ENCODE measurements around the gene SMTNL2.

Gene SMTNL2

DNA sequence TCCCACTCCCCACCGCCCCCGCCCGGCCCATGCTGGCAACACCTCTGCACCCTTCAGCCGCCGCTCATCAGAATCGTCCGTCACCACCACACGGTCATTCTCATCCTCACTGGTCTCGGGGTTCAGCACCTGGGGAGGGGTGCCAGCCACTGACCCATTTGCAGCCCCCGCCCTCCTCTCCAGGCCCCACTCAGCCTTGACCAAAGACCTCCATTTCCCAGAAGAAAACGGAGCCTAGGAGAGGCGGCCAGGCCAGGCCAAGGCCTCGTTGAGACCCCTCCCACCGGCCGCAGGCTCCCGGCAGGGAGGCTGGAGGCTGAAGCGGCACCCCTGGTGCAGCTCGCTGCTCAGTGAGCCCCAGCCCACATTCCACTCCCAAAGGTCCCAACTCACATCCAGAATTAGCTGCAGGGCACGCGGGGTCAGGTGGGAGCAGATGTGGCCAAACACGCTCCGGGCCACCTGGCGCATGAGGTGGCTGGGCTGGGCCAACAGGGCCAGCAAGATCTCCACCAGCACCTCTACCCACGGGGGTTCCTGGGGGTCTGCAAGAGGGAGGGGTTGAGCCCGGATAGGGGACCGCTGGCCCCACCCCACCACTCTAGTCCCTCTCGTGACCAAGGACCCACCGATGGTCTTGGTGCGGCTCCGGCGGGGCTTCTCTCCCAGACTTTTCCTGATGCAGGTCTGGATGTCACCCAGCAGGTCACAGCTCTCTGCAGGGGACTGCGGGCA is 38.9 kb upstream of the SMTNL2 start:
- H3K27ac ChIP-seq: no peak overlapping the region
- H3K4me1 ChIP-seq: no peaks in the 10 kb centered on the region
- peaks cover 88% of the 10 kb centered on the region for H4K20me1 ChIP-seq
- H3K4me2 ChIP-seq: no peak overlapping the region
- no peaks in the 10 kb centered on the region for H3K27me3 ChIP-seq
- no peak overlapping the region for H3K9ac ChIP-seq
- no peak for TF ChIP-seq Cebpa-rat (IDR thresholded peaks at IDR 0.05)
- no peaks in the 10 kb centered on the region for H3K9me3 ChIP-seq
- peaks cover 96% of the 10 kb centered on the region for H3K36me3 ChIP-seq
- no peak overlapping the region for H3K4me3 ChIP-seq

DNA sequence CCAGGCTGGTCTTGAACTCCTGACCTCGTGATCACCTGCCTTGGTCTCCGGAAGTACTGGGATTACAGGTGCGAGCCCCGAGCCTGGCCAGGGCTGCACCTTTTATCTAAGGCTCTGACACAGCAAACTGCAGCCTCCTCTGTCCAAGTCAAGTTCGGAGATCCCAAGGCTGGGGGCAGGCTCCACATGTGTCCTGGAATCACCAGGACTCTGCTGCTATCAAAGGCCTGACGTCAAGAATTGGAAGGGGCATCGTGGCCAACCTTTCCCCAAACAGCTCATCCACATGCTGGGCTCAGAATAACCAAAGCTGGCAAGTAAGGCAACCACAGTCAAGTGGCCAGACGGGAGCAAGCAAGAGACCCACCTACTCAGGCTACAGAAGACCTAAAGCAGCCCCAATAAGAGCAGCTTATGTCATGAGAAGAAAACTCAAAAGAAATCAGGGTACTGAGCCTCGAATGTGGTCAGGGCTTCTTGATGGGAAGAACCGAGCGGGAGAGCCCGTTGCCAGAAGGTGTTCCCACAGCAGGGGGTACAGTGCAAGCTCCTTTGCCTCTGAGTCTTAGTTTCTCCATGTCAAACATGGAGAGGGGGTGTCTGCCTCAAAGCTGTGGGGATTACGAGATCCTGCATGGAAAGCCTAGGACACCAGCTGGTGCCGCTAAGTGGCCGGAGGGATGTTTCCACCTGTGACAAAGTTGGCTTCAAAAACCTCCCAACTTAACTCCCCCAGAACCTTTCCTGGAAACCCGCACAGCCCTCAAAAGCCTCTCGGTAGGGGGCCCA is 37.0 kb upstream of the SMTNL2 start:
- no peak overlapping the region for H3K4me3 ChIP-seq
- H3K9me3 ChIP-seq: no peaks in the 10 kb centered on the region
- H3K27ac ChIP-seq: no peak overlapping the region
- H3K27me3 ChIP-seq: no peaks in the 10 kb centered on the region
- no peaks in the 10 kb centered on the region for H3K4me1 ChIP-seq
- H4K20me1 ChIP-seq: peaks cover 88% of the 10 kb centered on the region
- H3K4me2 ChIP-seq: no peak overlapping the region
- H3K36me3 ChIP-seq: peaks cover 96% of the 10 kb centered on the region
- H3K9ac ChIP-seq: no peak overlapping the region
- TF ChIP-seq Cebpa-rat (IDR thresholded peaks at IDR 0.05): no peak

DNA sequence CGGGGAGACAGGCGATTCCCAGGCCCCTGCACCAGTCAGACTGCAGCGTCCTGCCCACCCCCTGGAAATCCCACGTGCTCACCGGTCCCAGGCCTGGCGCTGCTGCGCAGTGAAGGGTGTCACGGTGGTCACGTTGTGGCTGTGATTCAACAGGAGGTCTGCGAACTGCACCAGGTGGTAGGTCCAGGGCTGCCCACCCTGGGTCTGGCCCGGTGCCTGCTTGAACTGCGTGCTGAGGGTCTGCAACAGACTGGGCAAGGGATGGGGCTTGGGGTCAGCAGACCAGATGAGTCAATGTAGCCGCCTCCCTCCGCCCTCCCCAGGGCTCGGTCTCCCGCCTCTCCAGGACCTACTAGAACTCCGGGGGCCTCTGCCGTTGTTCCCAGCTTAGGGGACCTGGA is 36.3 kb upstream of the SMTNL2 start:
- Histone ChIP-seq H3K4me3 (no peak overlapping the region), H4K20me1 (peaks cover 84% of the 10 kb centered on the region), H3K27ac (no peak overlapping the region), H3K9ac (no peak overlapping the region), H3K4me2 (no peak overlapping the region), H3K9me3 (no peaks in the 10 kb centered on the region), H3K36me3 (peaks cover 96% of the 10 kb centered on the region), H3K4me1 (no peaks in the 10 kb centered on the region), H3K27me3 (no peaks in the 10 kb centered on the region)
- no peak for TF ChIP-seq Cebpa-rat (IDR thresholded peaks at IDR 0.05)

DNA sequence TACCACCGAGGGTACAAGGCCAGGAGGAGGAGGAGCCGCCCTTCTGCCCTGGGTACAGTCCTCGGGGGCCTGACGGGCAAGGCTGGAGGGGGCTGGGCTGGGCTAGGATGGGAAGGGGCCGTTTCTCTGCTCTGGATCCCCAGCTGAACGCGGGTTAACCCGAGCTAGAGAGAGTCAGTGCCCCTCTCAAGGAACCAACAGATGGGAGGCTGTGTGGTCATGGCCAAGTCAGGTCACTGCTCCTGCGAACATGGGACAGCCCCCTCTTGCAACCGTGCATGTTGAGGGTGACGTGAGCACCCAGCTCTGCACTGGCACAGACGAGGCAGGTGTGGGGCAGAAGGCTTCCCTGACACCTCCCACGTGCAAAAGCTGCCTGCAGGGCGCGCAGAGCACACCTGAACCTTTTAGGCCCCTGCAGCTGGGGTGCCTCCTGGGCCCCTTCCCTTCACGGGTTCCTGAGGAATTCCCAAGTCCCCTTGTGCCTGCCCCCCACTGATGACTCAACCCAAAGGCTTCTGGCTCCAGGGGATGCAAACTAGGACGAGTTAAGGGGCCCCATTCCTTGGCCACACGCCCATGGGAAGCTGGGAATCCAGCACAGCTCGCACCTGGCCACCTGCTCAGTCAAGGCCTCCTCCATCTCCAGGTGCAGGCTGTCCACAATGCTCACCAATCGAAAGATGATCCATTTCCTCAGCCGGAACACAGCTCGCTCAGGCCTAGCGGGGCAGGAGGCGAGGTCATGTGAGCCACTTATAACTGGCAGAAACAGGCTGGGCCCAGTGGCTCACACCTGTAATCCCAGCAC is 35.4 kb upstream of the SMTNL2 start:
- Histone ChIP-seq H3K9me3 (no peaks in the 10 kb centered on the region), H4K20me1 (peaks cover 84% of the 10 kb centered on the region), H3K27ac (no peak overlapping the region), H3K27me3 (no peaks in the 10 kb centered on the region), H3K36me3 (peaks cover 96% of the 10 kb centered on the region), H3K9ac (no peak overlapping the region), H3K4me2 (no peak overlapping the region), H3K4me1 (peaks cover 7% of the 10 kb centered on the region), H3K4me3 (no peak overlapping the region)
- no peak for TF ChIP-seq Cebpa-rat (IDR thresholded peaks at IDR 0.05)

DNA sequence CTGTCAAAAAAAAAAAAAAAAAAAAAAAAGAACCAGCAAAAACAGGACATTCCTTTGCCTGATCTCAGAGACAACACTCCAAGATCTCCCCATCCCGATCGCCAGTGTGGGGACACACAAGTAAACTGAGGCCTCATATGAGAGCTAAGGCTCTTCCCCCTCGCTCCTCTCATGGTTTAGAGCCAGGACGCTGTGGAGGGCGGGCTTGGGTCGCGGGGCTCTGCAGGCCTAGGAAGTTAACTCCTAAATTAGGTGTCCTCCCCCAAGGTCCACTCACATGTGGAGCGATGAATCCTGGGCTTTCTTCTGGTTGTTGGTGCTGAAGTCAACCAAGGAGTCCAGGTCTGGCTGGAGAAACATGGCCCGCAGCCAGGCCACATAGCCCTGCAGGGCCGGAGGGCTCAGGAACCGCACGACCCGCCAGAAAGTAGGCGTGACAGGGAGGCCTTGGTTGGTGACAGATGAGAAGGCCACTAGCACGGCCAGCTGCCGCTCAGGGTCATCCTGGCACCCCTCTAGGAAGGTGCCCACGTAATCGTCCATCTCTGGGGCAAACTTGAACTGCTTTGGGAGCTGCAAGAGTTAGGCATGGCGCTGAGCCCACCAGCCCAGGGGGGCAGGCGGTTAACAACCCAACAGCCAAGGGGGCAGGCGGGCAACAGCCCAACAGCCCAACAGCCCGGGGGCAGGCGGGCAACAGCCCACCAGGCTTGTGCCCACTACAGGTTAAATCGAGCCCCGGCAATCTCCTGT is 34.4 kb upstream of the SMTNL2 start:
- Histone ChIP-seq H3K27me3 (no peaks in the 10 kb centered on the region), H3K4me1 (peaks cover 14% of the 10 kb centered on the region), H3K4me3 (no peak overlapping the region), H4K20me1 (peaks cover 88% of the 10 kb centered on the region), H3K9me3 (no peaks in the 10 kb centered on the region), H3K9ac (no peak overlapping the region), H3K36me3 (peaks cover 92% of the 10 kb centered on the region), H3K27ac (no peak overlapping the region), H3K4me2 (no peak overlapping the region)
- TF ChIP-seq Cebpa-rat (IDR thresholded peaks at IDR 0.05): no peak

DNA sequence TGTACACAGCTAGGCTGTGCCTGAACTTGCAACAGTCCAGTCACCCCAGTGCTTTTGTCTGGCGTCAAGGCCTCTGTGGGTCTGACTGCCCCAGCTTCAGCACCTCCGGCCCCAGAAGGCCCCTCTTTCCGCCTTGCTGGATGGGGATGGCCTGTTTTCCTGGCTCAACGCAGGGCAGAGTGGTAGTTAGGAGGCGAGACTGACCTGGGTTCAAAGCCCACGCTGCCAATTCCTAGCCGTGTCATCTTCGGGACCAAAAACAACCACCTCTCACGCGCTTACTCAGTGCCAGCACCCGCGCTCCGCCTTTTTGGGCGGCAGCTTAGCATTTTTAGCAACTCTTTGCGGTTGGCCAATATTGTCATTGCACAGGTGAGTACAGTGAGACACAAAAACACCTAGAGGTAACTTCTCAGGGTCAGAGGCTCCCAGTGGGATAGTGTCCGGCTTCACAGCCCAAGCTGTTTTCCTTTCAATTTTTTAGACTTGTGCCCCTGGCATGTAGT is 33.7 kb upstream of the SMTNL2 start:
- peaks cover 86% of the 10 kb centered on the region for H3K36me3 ChIP-seq
- peaks cover 85% of the 10 kb centered on the region for H4K20me1 ChIP-seq
- no peaks in the 10 kb centered on the region for H3K9me3 ChIP-seq
- no peak overlapping the region for H3K4me2 ChIP-seq
- no peaks in the 10 kb centered on the region for H3K27me3 ChIP-seq
- no peak for TF ChIP-seq Cebpa-rat (IDR thresholded peaks at IDR 0.05)
- H3K27ac ChIP-seq: no peak overlapping the region
- H3K4me3 ChIP-seq: no peak overlapping the region
- no peak overlapping the region for H3K9ac ChIP-seq
- peaks cover 14% of the 10 kb centered on the region for H3K4me1 ChIP-seq

DNA sequence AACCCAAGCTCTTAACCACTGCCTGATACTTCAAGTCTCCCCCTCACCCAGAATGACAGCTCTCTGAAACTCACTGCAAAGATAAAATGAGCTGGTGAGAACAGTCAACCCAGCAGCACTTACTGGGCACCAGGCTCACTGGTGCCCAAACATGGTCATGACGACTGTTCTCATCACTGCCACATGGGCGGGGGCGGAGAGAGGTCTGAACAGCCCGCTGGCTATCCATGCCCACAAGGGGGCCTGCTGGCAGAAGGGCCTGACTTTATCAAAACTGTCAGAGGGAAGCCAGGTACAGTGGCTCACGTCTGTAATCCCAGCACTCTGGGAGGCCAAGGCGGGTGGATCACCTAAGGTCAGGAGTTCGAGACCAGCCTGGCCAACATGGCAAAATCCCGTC is 33.2 kb upstream of the SMTNL2 start:
- Histone ChIP-seq H4K20me1 (peaks cover 80% of the 10 kb centered on the region), H3K4me2 (no peak overlapping the region), H3K4me1 (peaks cover 20% of the 10 kb centered on the region), H3K9ac (no peak overlapping the region), H3K36me3 (peaks cover 80% of the 10 kb centered on the region), H3K27me3 (no peaks in the 10 kb centered on the region), H3K4me3 (no peak overlapping the region), H3K27ac (no peak overlapping the region), H3K9me3 (no peaks in the 10 kb centered on the region)
- no peak for TF ChIP-seq Cebpa-rat (IDR thresholded peaks at IDR 0.05)

DNA sequence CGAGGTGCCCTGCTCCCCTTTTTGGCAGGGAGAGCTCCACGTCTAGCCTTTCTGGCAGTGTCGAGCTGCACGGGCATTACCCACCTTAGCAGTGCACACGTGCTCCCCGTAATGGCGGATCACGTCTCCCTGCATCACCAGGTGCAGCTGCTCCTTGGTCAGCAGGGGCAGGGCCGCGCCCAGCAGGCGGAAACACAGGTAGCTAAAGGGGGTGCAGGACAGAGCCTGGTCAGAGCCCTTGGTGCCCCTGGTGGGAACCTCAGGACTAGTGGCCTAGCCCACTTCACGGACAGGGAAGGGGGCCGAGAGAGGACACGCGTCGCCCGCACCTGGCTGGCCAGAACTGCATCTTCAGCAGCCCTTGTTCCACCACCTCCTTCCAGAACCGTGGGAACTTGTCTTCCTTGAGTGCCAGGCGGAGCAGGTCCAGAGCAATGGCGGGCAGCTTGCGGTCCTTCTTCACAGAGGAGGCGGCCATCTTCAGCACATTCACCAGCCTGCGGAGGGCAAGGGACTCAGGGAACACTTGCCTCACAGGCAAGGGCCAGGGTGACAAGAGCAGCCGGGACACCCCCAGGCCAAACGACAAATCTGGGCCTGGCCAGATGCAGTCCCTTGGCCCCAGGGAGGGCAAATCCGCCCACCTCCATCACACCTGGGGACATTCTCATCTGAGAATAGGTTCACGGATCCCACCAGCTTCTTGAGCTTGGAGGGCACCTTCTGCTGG is 32.4 kb upstream of the SMTNL2 start:
- H3K9ac ChIP-seq: no peak overlapping the region
- no peak overlapping the region for H3K27ac ChIP-seq
- peaks cover 73% of the 10 kb centered on the region for H4K20me1 ChIP-seq
- H3K4me3 ChIP-seq: no peak overlapping the region
- no peaks in the 10 kb centered on the region for H3K27me3 ChIP-seq
- H3K36me3 ChIP-seq: peaks cover 72% of the 10 kb centered on the region
- H3K4me1 ChIP-seq: peaks cover 25% of the 10 kb centered on the region
- no peak overlapping the region for H3K4me2 ChIP-seq
- H3K9me3 ChIP-seq: no peaks in the 10 kb centered on the region
- no peak for TF ChIP-seq Cebpa-rat (IDR thresholded peaks at IDR 0.05)

Measured in BLaER1 (cell line).